Activated CD4-positive, CD25-positive, alpha-beta regulatory T cell treated with anti-CD3 and anti-CD28 coated beads, Interleukin-2, amount 50 U/mL, for 24 hours (primary cell): Measurements from ENCODE around the gene COG1.

Source experiments
- ATAC-seq, 2 donors: fragments of 150-1000 bp; cut with Tn5 transposase; one replicate each; pipeline ENCODE4 v1.10.0; 2021; ENCODE audit warnings: mild to moderate bottlenecking in 1 of 2, moderate library complexity in 1 of 2

Gene COG1

GRCh38 chr17:73199751-73200317, 7.0 kb downstream of the COG1 start:
- ATAC-seq, result no peak

GRCh38 chr17:73200476-73200875, 7.6 kb downstream of the COG1 start:
- ATAC-seq, result no peak

GRCh38 chr17:73201215-73202069, 8.6 kb downstream of the COG1 start:
- no peak for ATAC-seq

- peak in 1 of 2 donors; percentile 56 for ATAC-seq
Observed at GRCh38 chr17:73203135-73203787, 10.4 kb downstream of the COG1 start.

GRCh38 chr17:73203788-73204479, 11.1 kb downstream of the COG1 start:
- peak in 1 of 2 donors; percentile 13 for ATAC-seq

- no peak for ATAC-seq
Observed at GRCh38 chr17:73205459-73205961, 12.7 kb downstream of the COG1 start.

GRCh38 chr17:73208139-73208827, 15.4 kb downstream of the COG1 start:
- no peak for ATAC-seq

- no peak for ATAC-seq
Observed at GRCh38 chr17:73209436-73209835, 16.6 kb downstream of the COG1 start.

GRCh38 chr17:73210002-73210678, 17.3 kb downstream of the COG1 start:
- ATAC-seq, result peak in 1 of 2 donors; percentile 20

- no peak for ATAC-seq
Observed at GRCh38 chr17:73211745-73212144, 18.9 kb downstream of the COG1 start.

- ATAC-seq, result no peak
Observed at GRCh38 chr17:73214008-73214407, 21.2 kb downstream of the COG1 start.

GRCh38 chr17:73214851-73215250, 22.0 kb downstream of the COG1 start:
- ATAC-seq, result no peak

GRCh38 chr17:73215447-73215846, 22.6 kb downstream of the COG1 start:
- peak in 1 of 2 donors; percentile 30 for ATAC-seq

GRCh38 chr17:73223626-73224230, 30.9 kb downstream of the COG1 start:
- ATAC-seq, result no peak

- no peak for ATAC-seq
Observed at GRCh38 chr17:73224237-73224636, 31.4 kb downstream of the COG1 start.

- no peak for ATAC-seq
Observed at GRCh38 chr17:73224663-73225305, 31.9 kb downstream of the COG1 start.

- peak; percentile 69 to 70 for ATAC-seq
Observed at GRCh38 chr17:73226556-73227172, 33.8 kb downstream of the COG1 start.

- peak; percentile 11 to 22 for ATAC-seq
Observed at GRCh38 chr17:73227379-73227778, 34.5 kb downstream of the COG1 start.

GRCh38 chr17:73227944-73228343, 35.1 kb downstream of the COG1 start:
- ATAC-seq, result no peak

GRCh38 chr17:73228748-73229236, 35.9 kb downstream of the COG1 start:
- peak; percentile 35 to 37 for ATAC-seq
